Measurements from ENCODE around the gene RPLP2. TPM values are rescaled to one million over a fixed set of nuclear protein-coding genes. Genes with fewer than 3 reads are reported as not detected.

Gene RPLP2
- 211 and 353 TPM in 2 replicates for total RNA-seq

DNA sequence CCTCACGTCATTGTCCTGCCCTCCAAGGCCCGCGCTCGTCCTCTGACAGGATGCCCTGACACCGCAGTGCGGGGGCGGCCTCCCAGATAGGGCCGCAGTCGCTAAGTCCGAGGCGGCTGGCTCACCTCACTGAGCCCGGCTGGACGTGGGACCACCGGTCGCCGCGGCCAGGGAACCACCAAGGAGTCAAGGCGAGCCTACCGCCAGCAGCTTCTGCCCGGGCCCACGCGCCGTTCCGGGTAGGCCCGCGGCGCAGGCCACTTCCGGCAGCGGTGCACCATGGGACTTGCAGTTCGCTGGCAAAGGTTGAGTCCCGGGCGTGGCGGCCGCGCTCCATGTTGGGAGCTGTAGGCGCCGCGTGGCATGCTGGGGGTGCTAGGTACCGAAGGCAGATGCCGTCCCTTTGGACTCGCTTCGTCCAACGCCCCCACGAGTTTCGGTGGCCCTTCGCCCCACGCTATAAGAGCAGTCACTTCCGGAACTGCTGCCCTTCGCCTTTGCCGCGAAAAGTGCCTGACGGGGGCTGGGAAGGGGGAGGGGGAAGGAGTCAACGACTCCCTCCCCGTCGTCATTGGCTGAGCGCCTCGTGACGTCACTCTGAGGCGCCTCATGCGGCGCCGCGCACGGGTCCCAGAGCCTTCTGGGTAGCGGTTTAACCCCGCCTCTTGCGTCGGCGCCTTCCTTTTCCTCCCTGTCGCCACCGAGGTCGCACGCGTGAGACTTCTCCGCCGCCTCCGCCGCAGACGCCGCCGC lies at the start of gene RPLP2:
RPLP2 (plus strand) TSS at position 681 of the 753 bp plus-strand sequence. CDS start 268 bp downstream, outside the sequence.
- Histone ChIP-seq H3K4me3 (ENCODE audit: low read depth, low read length) (peak within 1 kb of the TSS; percentile 97), H3K36me3 (ENCODE audit: control insufficient read depth, insufficient read depth, low read length) (peaks cover 21% of the 10 kb centered on the region), H3K27me3 (ENCODE audit: control insufficient read depth, insufficient read depth, low read length) (no peaks in the 10 kb centered on the region)
- DNase-seq (ENCODE audit: low read depth) (peak; percentile 86), FAIRE-seq (no peak)
- TF ChIP-seq, protein P1, sequence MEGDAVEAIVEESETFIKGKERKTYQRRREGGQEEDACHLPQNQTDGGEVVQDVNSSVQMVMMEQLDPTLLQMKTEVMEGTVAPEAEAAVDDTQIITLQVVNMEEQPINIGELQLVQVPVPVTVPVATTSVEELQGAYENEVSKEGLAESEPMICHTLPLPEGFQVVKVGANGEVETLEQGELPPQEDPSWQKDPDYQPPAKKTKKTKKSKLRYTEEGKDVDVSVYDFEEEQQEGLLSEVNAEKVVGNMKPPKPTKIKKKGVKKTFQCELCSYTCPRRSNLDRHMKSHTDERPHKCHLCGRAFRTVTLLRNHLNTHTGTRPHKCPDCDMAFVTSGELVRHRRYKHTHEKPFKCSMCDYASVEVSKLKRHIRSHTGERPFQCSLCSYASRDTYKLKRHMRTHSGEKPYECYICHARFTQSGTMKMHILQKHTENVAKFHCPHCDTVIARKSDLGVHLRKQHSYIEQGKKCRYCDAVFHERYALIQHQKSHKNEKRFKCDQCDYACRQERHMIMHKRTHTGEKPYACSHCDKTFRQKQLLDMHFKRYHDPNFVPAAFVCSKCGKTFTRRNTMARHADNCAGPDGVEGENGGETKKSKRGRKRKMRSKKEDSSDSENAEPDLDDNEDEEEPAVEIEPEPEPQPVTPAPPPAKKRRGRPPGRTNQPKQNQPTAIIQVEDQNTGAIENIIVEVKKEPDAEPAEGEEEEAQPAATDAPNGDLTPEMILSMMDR (IDR thresholded peaks at IDR 0.05; ENCODE audit: insufficient read depth, low read length, severe bottlenecking), result no peak

DNA sequence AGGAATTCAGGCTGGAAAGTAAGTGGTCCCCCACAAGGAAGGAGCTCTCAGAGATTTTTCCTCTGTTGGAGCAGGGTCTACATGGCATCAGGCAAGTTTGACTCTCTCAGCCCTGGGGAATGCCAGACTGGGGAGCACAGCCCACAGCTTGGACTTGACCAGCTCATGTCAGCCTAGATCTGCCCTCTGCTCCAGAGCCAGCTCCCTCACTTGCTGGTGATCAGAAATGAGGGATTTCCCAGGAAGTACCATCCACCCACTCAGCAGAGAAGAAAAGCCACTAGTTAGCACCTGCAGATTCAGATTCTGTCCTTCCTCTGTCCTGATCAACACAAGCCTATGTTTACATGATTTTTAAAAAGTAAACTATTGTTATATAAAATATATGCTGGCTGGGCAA lies 49.5 kb upstream of the RPLP2 start:
- TF ChIP-seq, protein P1 (IDR thresholded peaks at IDR 0.05; ENCODE audit: insufficient read depth, low read length, severe bottlenecking), result no peak
- Histone ChIP-seq H3K4me3 (ENCODE audit: low read depth, low read length) (no peak overlapping the region), H3K27me3 (ENCODE audit: control insufficient read depth, insufficient read depth, low read length) (no peaks in the 10 kb centered on the region), H3K36me3 (ENCODE audit: control insufficient read depth, insufficient read depth, low read length) (peaks cover 45% of the 10 kb centered on the region)
- DNase-seq (ENCODE audit: low read depth) (no peak), FAIRE-seq (no peak)

DNA sequence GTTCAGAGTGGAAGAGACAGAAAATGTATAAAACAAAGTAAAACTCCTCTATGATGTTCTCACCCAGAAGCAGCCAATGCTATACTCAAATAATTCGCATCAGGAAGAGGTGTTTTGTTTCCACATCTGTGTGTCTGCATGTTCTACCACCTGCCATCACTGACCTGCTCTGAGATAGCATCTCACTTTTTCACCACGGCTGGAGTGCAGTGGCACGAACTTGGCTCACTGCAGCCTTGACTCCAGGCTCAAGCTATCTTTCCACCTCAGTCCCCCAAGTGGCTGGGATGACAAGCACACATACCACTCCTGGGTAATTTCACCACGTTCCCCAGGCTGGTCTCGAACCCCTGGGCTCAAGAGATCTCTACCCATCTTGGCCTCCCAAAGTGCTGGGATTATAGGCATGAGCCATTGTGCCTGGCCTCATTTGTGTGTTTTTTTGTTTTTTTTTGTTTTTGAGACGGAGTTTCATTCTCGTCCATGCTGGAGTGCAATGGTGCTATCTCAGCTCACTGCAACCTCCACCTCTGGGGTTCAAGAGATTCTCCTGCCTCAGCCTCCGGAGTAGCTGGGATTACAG lies 48.1 kb upstream of the RPLP2 start:
- DNase-seq (ENCODE audit: low read depth) (no peak), FAIRE-seq (peak; percentile 18)
- H3K4me3 ChIP-seq (ENCODE audit: low read depth, low read length), result no peak overlapping the region
- H3K36me3 ChIP-seq (ENCODE audit: control insufficient read depth, insufficient read depth, low read length), result peaks cover 43% of the 10 kb centered on the region
- no peaks in the 10 kb centered on the region for H3K27me3 ChIP-seq (ENCODE audit: control insufficient read depth, insufficient read depth, low read length)
- TF ChIP-seq, protein P1 (IDR thresholded peaks at IDR 0.05; ENCODE audit: insufficient read depth, low read length, severe bottlenecking), result no peak

DNA sequence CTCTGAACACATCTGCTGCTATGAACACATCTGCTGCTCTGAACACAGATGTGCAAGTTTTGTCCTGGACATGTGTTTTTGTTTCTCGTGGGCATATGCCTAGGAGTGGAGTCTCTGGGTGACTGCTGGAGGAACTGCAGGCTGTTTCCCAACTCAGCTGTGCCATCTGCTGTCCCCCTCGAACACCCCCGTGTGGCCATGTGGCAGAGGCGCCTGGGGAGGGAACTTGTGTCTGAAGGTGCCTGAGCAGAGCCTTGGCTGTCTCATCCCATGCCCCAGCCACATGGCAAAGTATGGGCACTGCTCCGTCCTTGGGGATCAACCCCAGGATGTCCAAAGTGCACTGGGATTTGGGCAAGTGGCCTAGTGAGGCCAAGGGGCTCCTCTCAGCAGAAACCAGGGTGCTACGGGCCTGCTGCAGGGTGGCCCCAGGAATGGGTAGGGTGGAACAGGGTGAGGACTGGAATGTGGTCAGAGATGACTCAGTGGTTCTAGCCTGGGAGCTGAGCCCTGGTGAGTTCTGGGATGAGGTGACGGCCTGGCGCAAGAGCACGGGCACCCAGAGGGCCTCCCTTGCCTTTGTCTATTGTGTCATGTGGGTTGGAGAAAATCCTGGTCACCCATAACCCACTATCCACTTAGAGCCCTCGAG lies 47.2 kb upstream of the RPLP2 start:
- DNase-seq (ENCODE audit: low read depth), result peak; percentile 85
- no peak overlapping the region for H3K4me3 ChIP-seq (ENCODE audit: low read depth, low read length)
- no peaks in the 10 kb centered on the region for H3K27me3 ChIP-seq (ENCODE audit: control insufficient read depth, insufficient read depth, low read length)
- peak; percentile 50 for FAIRE-seq
- TF ChIP-seq, protein P1 (IDR thresholded peaks at IDR 0.05; ENCODE audit: insufficient read depth, low read length, severe bottlenecking), result peak; percentile 64
- H3K36me3 ChIP-seq (ENCODE audit: control insufficient read depth, insufficient read depth, low read length), result peaks cover 43% of the 10 kb centered on the region

DNA sequence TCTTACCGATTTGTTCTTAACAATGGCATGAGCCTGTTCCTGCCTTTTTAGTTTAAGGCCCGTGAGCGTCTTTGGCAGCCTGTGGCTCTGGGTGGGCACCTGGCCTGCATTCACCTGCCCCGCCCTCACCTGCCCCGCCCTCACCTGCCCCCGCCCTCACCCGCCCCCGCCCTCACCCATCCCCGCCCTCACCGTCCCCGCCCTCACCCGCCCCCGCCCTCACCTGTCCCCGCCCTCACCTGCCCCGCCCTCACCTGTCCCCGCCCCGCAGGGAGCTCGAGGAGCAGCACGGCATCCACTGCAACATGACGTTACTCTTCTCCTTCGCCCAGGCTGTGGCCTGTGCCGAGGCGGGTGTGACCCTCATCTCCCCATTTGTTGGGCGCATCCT lies 46.7 kb upstream of the RPLP2 start:
- H3K27me3 ChIP-seq (ENCODE audit: control insufficient read depth, insufficient read depth, low read length), result no peaks in the 10 kb centered on the region
- DNase-seq (ENCODE audit: low read depth), result peak; percentile 46
- TF ChIP-seq, protein P1 (IDR thresholded peaks at IDR 0.05; ENCODE audit: insufficient read depth, low read length, severe bottlenecking), result no peak
- H3K36me3 ChIP-seq (ENCODE audit: control insufficient read depth, insufficient read depth, low read length), result peaks cover 40% of the 10 kb centered on the region
- FAIRE-seq, result no peak
- no peak overlapping the region for H3K4me3 ChIP-seq (ENCODE audit: low read depth, low read length)

All from bronchial epithelial cell (primary cell).